Measurements from ENCODE around the gene SLC14A1.
"Not testable (repeated sequence)": the region's sequence is repeated elsewhere in the genome, so short reads cannot be mapped to it uniquely, and the experiment has no call there.

The SLC14A1 gene

DNA sequence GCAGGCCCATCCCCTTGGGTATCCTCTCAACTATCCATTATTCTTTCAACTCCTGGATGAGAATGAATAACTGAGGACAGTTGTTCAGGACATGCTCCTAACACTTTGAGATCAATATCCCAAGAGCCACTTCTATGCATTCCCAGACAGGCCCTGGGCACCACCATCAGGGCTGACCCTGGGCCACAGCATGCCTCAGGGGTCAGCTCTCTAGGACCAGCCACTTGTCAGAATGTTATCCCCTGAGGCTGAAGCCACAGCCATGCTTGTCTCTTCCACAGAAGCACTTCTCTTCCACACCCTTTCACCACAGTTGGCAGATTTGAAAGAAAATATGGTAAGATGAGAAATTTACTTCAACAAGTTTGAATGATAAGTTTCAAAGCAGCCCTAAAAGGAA lies 28.7 kb downstream of the SLC14A1 start:
- Histone ChIP-seq H3K4me3 (ENCODE audit: low read depth in 1 of 2, low read length in 2 of 2) (no peak overlapping the region), H3K27ac (ENCODE audit: low read depth, low read length) (no peak overlapping the region), H3K27me3 (ENCODE audit: control insufficient read depth in 1 of 2, insufficient read depth in 2 of 2, low read length in 2 of 2) (no peaks in the 10 kb centered on the region), H3K9ac (ENCODE audit: low read depth in 1 of 2, low read length in 2 of 2) (no peak overlapping the region), H3K4me1 (ENCODE audit: control insufficient read depth in 1 of 2, insufficient read depth in 2 of 2, low read length in 2 of 2) (peaks cover 24 to 38% of the 10 kb centered on the region in 2 donors), H3K36me3 (ENCODE audit: control insufficient read depth in 1 of 2, insufficient read depth in 2 of 2, low read length in 2 of 2) (no peaks in the 10 kb centered on the region), H3K9me3 (ENCODE audit: control insufficient read depth in 1 of 2, low read length in 2 of 2) (no peaks in the 10 kb centered on the region)

DNA sequence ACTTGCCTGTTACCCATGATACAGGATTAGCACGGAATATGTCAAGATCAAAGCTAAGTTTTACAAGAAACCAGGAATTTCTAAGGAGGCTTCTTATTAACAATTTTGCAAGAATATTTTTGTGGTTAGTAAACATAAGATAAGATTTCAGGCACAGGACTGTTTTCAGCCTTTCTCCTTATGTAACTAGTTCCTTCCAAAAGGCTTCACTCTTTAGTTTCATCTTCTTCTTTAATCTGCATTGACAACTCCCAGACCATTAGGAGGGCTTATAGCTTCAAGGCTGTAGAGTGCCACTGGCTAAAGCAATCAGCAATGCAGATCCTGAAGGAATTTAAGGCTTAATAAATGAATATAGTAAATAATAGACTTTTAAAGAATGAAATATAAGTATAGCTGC lies 29.3 kb downstream of the SLC14A1 start:
- Histone ChIP-seq H3K4me1 (ENCODE audit: control insufficient read depth in 1 of 2, insufficient read depth in 2 of 2, low read length in 2 of 2) (peaks cover 19 to 32% of the 10 kb centered on the region in 2 donors), H3K9me3 (ENCODE audit: control insufficient read depth in 1 of 2, low read length in 2 of 2) (no peaks in the 10 kb centered on the region), H3K4me3 (ENCODE audit: low read depth in 1 of 2, low read length in 2 of 2) (no peak overlapping the region), H3K27me3 (ENCODE audit: control insufficient read depth in 1 of 2, insufficient read depth in 2 of 2, low read length in 2 of 2) (no peaks in the 10 kb centered on the region), H3K36me3 (ENCODE audit: control insufficient read depth in 1 of 2, insufficient read depth in 2 of 2, low read length in 2 of 2) (no peaks in the 10 kb centered on the region), H3K9ac (ENCODE audit: low read depth in 1 of 2, low read length in 2 of 2) (no peak overlapping the region), H3K27ac (ENCODE audit: low read depth, low read length) (no peak overlapping the region)

DNA sequence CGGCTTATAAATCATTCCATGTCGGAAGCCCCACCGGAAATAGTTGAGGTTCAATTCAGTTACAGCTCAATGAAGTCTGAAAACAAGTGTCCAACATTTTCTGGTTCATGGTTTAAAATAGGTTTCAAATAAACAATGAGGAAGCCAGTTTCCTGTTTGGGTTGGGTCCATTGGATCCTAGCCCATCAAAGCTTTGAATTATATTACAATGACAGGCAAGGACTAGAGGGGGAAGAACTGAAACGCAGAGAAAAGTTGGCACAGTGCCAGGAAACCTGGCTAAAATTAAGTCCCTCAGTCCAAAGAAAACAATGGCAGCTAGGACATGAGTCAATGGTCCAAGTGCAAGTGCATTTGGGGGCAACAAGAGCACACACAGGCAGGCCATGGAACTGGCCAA lies 32.0 kb downstream of the SLC14A1 start:
- Histone ChIP-seq H3K4me1 (ENCODE audit: control insufficient read depth in 1 of 2, insufficient read depth in 2 of 2, low read length in 2 of 2) (peaks cover 12 to 15% of the 10 kb centered on the region in 2 donors), H3K36me3 (ENCODE audit: control insufficient read depth in 1 of 2, insufficient read depth in 2 of 2, low read length in 2 of 2) (no peaks in the 10 kb centered on the region), H3K9ac (ENCODE audit: low read depth in 1 of 2, low read length in 2 of 2) (no peak overlapping the region), H3K27ac (ENCODE audit: low read depth, low read length) (no peak overlapping the region), H3K4me3 (ENCODE audit: low read depth in 1 of 2, low read length in 2 of 2) (no peak overlapping the region), H3K9me3 (ENCODE audit: control insufficient read depth in 1 of 2, low read length in 2 of 2) (no peaks in the 10 kb centered on the region), H3K27me3 (ENCODE audit: control insufficient read depth in 1 of 2, insufficient read depth in 2 of 2, low read length in 2 of 2) (no peaks in the 10 kb centered on the region)

DNA sequence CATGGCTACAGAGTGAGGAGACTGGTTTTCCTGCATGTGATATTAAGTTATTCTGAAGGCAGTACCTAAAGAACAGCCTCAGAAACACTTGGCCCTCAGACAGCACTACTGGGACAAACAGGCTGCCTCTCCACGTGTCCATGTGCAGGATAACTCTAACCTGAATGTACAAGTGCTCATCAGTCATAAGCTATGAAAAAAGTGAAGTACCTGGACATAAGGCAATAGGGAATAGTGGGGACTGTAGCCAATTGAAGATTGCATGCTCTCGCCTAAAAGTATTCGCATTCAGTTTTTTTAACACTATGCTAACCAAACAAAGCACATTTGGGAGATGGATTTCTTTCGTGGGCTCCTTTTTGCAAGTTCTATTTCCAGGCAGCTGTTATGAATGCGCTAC lies 33.0 kb downstream of the SLC14A1 start:
- H3K27ac ChIP-seq (ENCODE audit: low read depth, low read length) = no peak overlapping the region

DNA sequence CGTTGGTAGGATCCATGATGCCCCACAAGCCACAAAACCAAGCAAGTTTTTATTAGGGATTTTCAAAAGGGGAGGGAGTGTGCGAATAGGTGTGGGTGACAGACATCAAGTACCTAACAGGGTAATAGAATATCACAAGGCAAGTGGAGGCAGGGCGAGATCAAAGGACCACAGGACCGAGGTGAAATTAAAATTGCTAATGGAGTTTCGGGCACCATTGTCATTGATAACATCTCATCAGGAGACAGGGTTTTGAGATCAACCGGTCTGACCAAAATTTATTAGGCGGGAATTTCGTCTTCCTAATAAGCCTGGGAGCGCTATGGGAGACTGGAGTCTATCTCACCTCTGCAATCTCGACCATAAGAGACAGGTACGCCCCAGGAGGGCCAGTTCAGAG lies 33.7 kb downstream of the SLC14A1 start:
- H3K27ac ChIP-seq (ENCODE audit: low read depth, low read length); H3K36me3 ChIP-seq (ENCODE audit: control insufficient read depth in 1 of 2, insufficient read depth in 2 of 2, low read length in 2 of 2); H3K27me3 ChIP-seq (ENCODE audit: control insufficient read depth in 1 of 2, insufficient read depth in 2 of 2, low read length in 2 of 2); H3K9ac ChIP-seq (ENCODE audit: low read depth in 1 of 2, low read length in 2 of 2); H3K4me3 ChIP-seq (ENCODE audit: low read depth in 1 of 2, low read length in 2 of 2); H3K9me3 ChIP-seq (ENCODE audit: control insufficient read depth in 1 of 2, low read length in 2 of 2): not testable (repeated sequence)
- peaks cover 12 to 24% of the 10 kb centered on the region in 2 donors for H3K4me1 ChIP-seq (ENCODE audit: control insufficient read depth in 1 of 2, insufficient read depth in 2 of 2, low read length in 2 of 2)

More for the DNA sequence above, 33.0 kb downstream of the SLC14A1 start:
- H3K9me3 ChIP-seq (ENCODE audit: control insufficient read depth in 1 of 2, low read length in 2 of 2) = no peaks in the 10 kb centered on the region
- no peaks in the 10 kb centered on the region for H3K36me3 ChIP-seq (ENCODE audit: control insufficient read depth in 1 of 2, insufficient read depth in 2 of 2, low read length in 2 of 2)
- H3K9ac ChIP-seq (ENCODE audit: low read depth in 1 of 2, low read length in 2 of 2) = no peak overlapping the region
- no peaks in the 10 kb centered on the region for H3K27me3 ChIP-seq (ENCODE audit: control insufficient read depth in 1 of 2, insufficient read depth in 2 of 2, low read length in 2 of 2)
- peaks cover 12 to 23% of the 10 kb centered on the region in 2 donors for H3K4me1 ChIP-seq (ENCODE audit: control insufficient read depth in 1 of 2, insufficient read depth in 2 of 2, low read length in 2 of 2)
- no peak overlapping the region for H3K4me3 ChIP-seq (ENCODE audit: low read depth in 1 of 2, low read length in 2 of 2)

- no peaks in the 10 kb centered on the region for H3K36me3 ChIP-seq (ENCODE audit: control insufficient read depth in 1 of 2, insufficient read depth in 2 of 2, low read length in 2 of 2)
- H3K4me3 ChIP-seq (ENCODE audit: low read depth in 1 of 2, low read length in 2 of 2) = no peak overlapping the region
- H3K9me3 ChIP-seq (ENCODE audit: control insufficient read depth in 1 of 2, low read length in 2 of 2) = no peaks in the 10 kb centered on the region
- no peaks in the 10 kb centered on the region for H3K27me3 ChIP-seq (ENCODE audit: control insufficient read depth in 1 of 2, insufficient read depth in 2 of 2, low read length in 2 of 2)
- H3K27ac ChIP-seq (ENCODE audit: low read depth, low read length) = no peak overlapping the region
- peaks cover 21 to 24% of the 10 kb centered on the region in 2 donors for H3K4me1 ChIP-seq (ENCODE audit: control insufficient read depth in 1 of 2, insufficient read depth in 2 of 2, low read length in 2 of 2)
- H3K9ac ChIP-seq (ENCODE audit: low read depth in 1 of 2, low read length in 2 of 2) = no peak overlapping the region
These were observed 36.6 kb downstream of the SLC14A1 start for GRCh38 chr18:45760462-45761036.

GRCh38 chr18:45761512-45762114 lies 37.6 kb downstream of the SLC14A1 start:
- H3K36me3 ChIP-seq (ENCODE audit: control insufficient read depth in 1 of 2, insufficient read depth in 2 of 2, low read length in 2 of 2) = no peaks in the 10 kb centered on the region
- H3K27ac ChIP-seq (ENCODE audit: low read depth, low read length) = no peak overlapping the region
- H3K4me1 ChIP-seq (ENCODE audit: control insufficient read depth in 1 of 2, insufficient read depth in 2 of 2, low read length in 2 of 2) = peaks cover 17 to 18% of the 10 kb centered on the region in 2 donors
- H3K9me3 ChIP-seq (ENCODE audit: control insufficient read depth in 1 of 2, low read length in 2 of 2) = no peaks in the 10 kb centered on the region
- no peaks in the 10 kb centered on the region for H3K27me3 ChIP-seq (ENCODE audit: control insufficient read depth in 1 of 2, insufficient read depth in 2 of 2, low read length in 2 of 2)
- H3K4me3 ChIP-seq (ENCODE audit: low read depth in 1 of 2, low read length in 2 of 2) = no peak overlapping the region
- H3K9ac ChIP-seq (ENCODE audit: low read depth in 1 of 2, low read length in 2 of 2) = no peak overlapping the region

GRCh38 chr18:45764000-45764686 lies 40.2 kb downstream of the SLC14A1 start:
- Histone ChIP-seq H3K4me3 (ENCODE audit: low read depth in 1 of 2, low read length in 2 of 2) (no peak overlapping the region), H3K27ac (ENCODE audit: low read depth, low read length) (no peak overlapping the region), H3K9ac (ENCODE audit: low read depth in 1 of 2, low read length in 2 of 2) (no peak overlapping the region), H3K9me3 (ENCODE audit: control insufficient read depth in 1 of 2, low read length in 2 of 2) (no peaks in the 10 kb centered on the region), H3K27me3 (ENCODE audit: control insufficient read depth in 1 of 2, insufficient read depth in 2 of 2, low read length in 2 of 2) (no peaks in the 10 kb centered on the region), H3K4me1 (ENCODE audit: control insufficient read depth in 1 of 2, insufficient read depth in 2 of 2, low read length in 2 of 2) (peaks cover 17 to 18% of the 10 kb centered on the region in 2 donors), H3K36me3 (ENCODE audit: control insufficient read depth in 1 of 2, insufficient read depth in 2 of 2, low read length in 2 of 2) (no peaks in the 10 kb centered on the region)

DNA sequence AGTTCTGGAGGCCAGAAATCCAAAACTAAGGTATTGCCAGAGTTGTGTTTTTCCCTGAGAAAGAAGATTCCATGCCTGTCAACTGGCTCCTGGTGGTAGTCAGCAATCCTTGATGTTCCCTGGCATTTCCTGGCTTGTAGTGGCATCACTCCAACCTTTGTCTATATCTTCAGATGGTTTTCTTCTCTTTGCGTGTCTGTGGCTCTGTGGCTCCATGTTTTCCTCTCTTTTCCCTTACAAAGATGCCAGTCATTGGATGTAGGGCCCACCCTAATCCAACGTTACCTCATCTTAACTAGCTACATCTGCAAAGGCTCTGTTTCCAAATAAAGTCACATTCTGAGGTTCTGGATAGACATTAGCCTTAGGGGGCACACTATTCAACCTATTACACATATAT lies 41.8 kb downstream of the SLC14A1 start:
- Histone ChIP-seq H3K4me3 (ENCODE audit: low read depth in 1 of 2, low read length in 2 of 2) (no peak overlapping the region), H3K9ac (ENCODE audit: low read depth in 1 of 2, low read length in 2 of 2) (no peak overlapping the region), H3K27me3 (ENCODE audit: control insufficient read depth in 1 of 2, insufficient read depth in 2 of 2, low read length in 2 of 2) (no peaks in the 10 kb centered on the region), H3K27ac (ENCODE audit: low read depth, low read length) (no peak overlapping the region), H3K36me3 (ENCODE audit: control insufficient read depth in 1 of 2, insufficient read depth in 2 of 2, low read length in 2 of 2) (no peaks in the 10 kb centered on the region), H3K9me3 (ENCODE audit: control insufficient read depth in 1 of 2, low read length in 2 of 2) (no peaks in the 10 kb centered on the region), H3K4me1 (ENCODE audit: control insufficient read depth in 1 of 2, insufficient read depth in 2 of 2, low read length in 2 of 2) (peaks cover 9 to 17% of the 10 kb centered on the region in 2 donors)

- Histone ChIP-seq H3K9me3 (ENCODE audit: control insufficient read depth in 1 of 2, low read length in 2 of 2) (no peaks in the 10 kb centered on the region), H3K4me1 (ENCODE audit: control insufficient read depth in 1 of 2, insufficient read depth in 2 of 2, low read length in 2 of 2) (peaks cover 0 to 6% of the 10 kb centered on the region in 2 donors), H3K27ac (ENCODE audit: low read depth, low read length) (no peak overlapping the region), H3K9ac (ENCODE audit: low read depth in 1 of 2, low read length in 2 of 2) (no peak overlapping the region), H3K36me3 (ENCODE audit: control insufficient read depth in 1 of 2, insufficient read depth in 2 of 2, low read length in 2 of 2) (no peaks in the 10 kb centered on the region), H3K4me3 (ENCODE audit: low read depth in 1 of 2, low read length in 2 of 2) (no peak overlapping the region), H3K27me3 (ENCODE audit: control insufficient read depth in 1 of 2, insufficient read depth in 2 of 2, low read length in 2 of 2) (no peaks in the 10 kb centered on the region)
These were observed 47.9 kb downstream of the SLC14A1 start for GRCh38 chr18:45771587-45772480.
